CD4-positive, alpha-beta T cell treated with Interleukin-2 at 100 ng/mL for 4 hours (primary cell): ENCODE measurements around the gene ZDHHC11B.
"Not testable (repeated sequence)": the region's sequence is repeated elsewhere in the genome, so short reads cannot be mapped to it uniquely, and the experiment has no call there.

Experiments
- DNase-seq: peaks from one replicate; pipeline ENCODE4 v3.0.0-alpha.2; 2020; ENCODE audit warnings: low spot score

Gene ZDHHC11B

GRCh38 chr5:752532-753115 lies 31.9 kb downstream of the ZDHHC11B start:
- DNase-seq, result not testable (repeated sequence)

GRCh38 chr5:751992-752391 lies 32.5 kb downstream of the ZDHHC11B start:
- not testable (repeated sequence) for DNase-seq

GRCh38 chr5:751496-751895 lies 33.0 kb downstream of the ZDHHC11B start:
- DNase-seq, result no peak

- DNase-seq, result not testable (repeated sequence)
Observed at GRCh38 chr5:750226-750625, 34.3 kb downstream of the ZDHHC11B start.

GRCh38 chr5:749101-749670 lies 35.3 kb downstream of the ZDHHC11B start:
- no peak for DNase-seq

- not testable (repeated sequence) for DNase-seq
Observed at GRCh38 chr5:748011-748980, 36.2 kb downstream of the ZDHHC11B start.

GRCh38 chr5:747303-747844 lies 37.2 kb downstream of the ZDHHC11B start:
- not testable (repeated sequence) for DNase-seq

GRCh38 chr5:746258-746761 lies 38.2 kb downstream of the ZDHHC11B start:
- DNase-seq, result no peak

- not testable (repeated sequence) for DNase-seq
Observed at GRCh38 chr5:745272-746142, 39.0 kb downstream of the ZDHHC11B start.

GRCh38 chr5:743696-744404 lies 40.7 kb downstream of the ZDHHC11B start:
- DNase-seq, result not testable (repeated sequence)

- not testable (repeated sequence) for DNase-seq
Observed at GRCh38 chr5:742276-742675, 42.3 kb downstream of the ZDHHC11B start.

- DNase-seq, result not testable (repeated sequence)
Observed at GRCh38 chr5:734145-734544, 50.4 kb downstream of the ZDHHC11B start.

GRCh38 chr5:732754-733454 lies 51.6 kb downstream of the ZDHHC11B start:
- DNase-seq, result not testable (repeated sequence)

GRCh38 chr5:729225-729624 lies 55.3 kb downstream of the ZDHHC11B start:
- not testable (repeated sequence) for DNase-seq

- DNase-seq, result not testable (repeated sequence)
Observed at GRCh38 chr5:727087-727486, 57.4 kb downstream of the ZDHHC11B start.

- DNase-seq, result not testable (repeated sequence)
Observed at GRCh38 chr5:723865-724264, 60.7 kb downstream of the ZDHHC11B start.

GRCh38 chr5:723309-723708 lies 61.2 kb downstream of the ZDHHC11B start:
- DNase-seq, result not testable (repeated sequence)

- not testable (repeated sequence) for DNase-seq
Observed at GRCh38 chr5:719379-719778, 65.2 kb downstream of the ZDHHC11B start.

- no peak for DNase-seq
Observed at GRCh38 chr5:717143-717542, 67.4 kb downstream of the ZDHHC11B start.

- not testable (repeated sequence) for DNase-seq
Observed at GRCh38 chr5:716740-717139, 67.8 kb downstream of the ZDHHC11B start.
